Right lobe of liver (tissue), 6 donors: ENCODE measurements around the gene KRTAP12-3. TPM values are rescaled to one million over a fixed set of nuclear protein-coding genes. Genes with fewer than 3 reads are reported as not detected.

Source experiments
- ATAC-seq, 4 donors: fragments of 200-7000 bp; cut with Tn5 transposase; one replicate each; pipeline ENCODE4 v1.9.1; 2020; ENCODE audit warnings: mild to moderate bottlenecking in 4 of 4, moderate library complexity in 4 of 4
- DNase-seq, 3 donors: peaks; one replicate each; pipeline ENCODE4 v3.0.0-alpha.2; 2020
- H3K27ac ChIP-seq, 3 donors: fragments of 200-600 bp; one replicate each; pipeline ENCODE4 v1.8.0; 2022
- H3K27me3 ChIP-seq, 2 donors: fragments of 200-600 bp; one replicate each; pipeline ENCODE4 v1.8.0; 2022
- H3K36me3 ChIP-seq, 4 donors: fragments of 200-600 bp; sonication (generic) in 1 of 4; one replicate each; pipeline versions ENCODE4 v1.5.1 to v1.8.0; 2017 to 2022; ENCODE audit warnings: control low read depth in 1 of 4
- H3K4me1 ChIP-seq, 4 donors: fragments of 200-600 bp; sonication (generic) in 1 of 4; one replicate each; pipeline versions ENCODE4 v1.5.1 to v1.8.0; 2017 to 2022; ENCODE audit warnings: control low read depth in 1 of 4
- H3K4me3 ChIP-seq, 3 donors: fragments of 200-600 bp; one replicate each; pipeline ENCODE4 v1.8.0; 2022
- H3K9me3 ChIP-seq, 4 donors: fragments of 200-600 bp; sonication (generic) in 1 of 4; one replicate each; pipeline versions ENCODE4 v1.5.1 to v1.8.0; 2017 to 2022; ENCODE audit warnings: control low read depth in 1 of 4
- POLR2A ChIP-seq: fragments of 450-650 bp; IDR thresholded peaks from one replicate; pipeline ENCODE4 v1.6.1; 2017; ENCODE audit warnings: antibody characterized with exemption, mild to moderate bottlenecking
- WGBS: methylation state at CpG from one replicate; pipeline ENCODE4 v1.1.6; 2018; ENCODE audit warnings: low coverage, low lambda C conversion rate; ENCODE audit not compliant: insufficient coverage; ENCODE audit errors: missing lambda C conversion rate; 5-methylcytosine and 5-hydroxymethylcytosine counted together
- intact Hi-C, 2 donors: fragments of 100-400 bp; cut with DNase I; formaldehyde crosslinking; loops; one replicate each; pipeline versions ENCODE4 v1.11.2 to v1.14.1; 2022
- total RNA-seq, 6 experiments: library from RNA; depleted of rRNA in 2 of 6; stranded (reverse); fragments of >200 nt in 2 of 6; fragmentation: NEBNext Ultra II Directional in 3 of 6; extraction: Animal tissue kit (Norgen Biotek cat#: 25700) in 3 of 6; gene quantifications; one replicate each; pipeline versions ENCODE4 v1.1.0 to v1.2.4, GENCODE V29; 2016 to 2023
- TF ChIP-seq, protein P1 (sequence below), 4 donors: fragments of 200-600 bp in 3 of 4; fragments of 450-650 bp in 1 of 4; IDR thresholded peaks; one replicate each; pipeline versions ENCODE4 v1.5.1 to v1.8.0; 2016 to 2022; ENCODE audit warnings: antibody characterized with exemption in 4 of 4, mild to moderate bottlenecking in 2 of 4
- donor health status: DM: no; HTN: yes; CAD: no.
- donor health status: DM: no; HTN: no; CAD: no.
- donor health status: DM: no; HTN: no; CAD: no.
- donor health status: DM: no; HTN: yes; CAD: no.
- donor health status: DM: no; HTN: yes; CAD: no.

KRTAP12-3 gene
- total RNA-seq, 6 experiments from 2014 or later: not detected

DNA sequence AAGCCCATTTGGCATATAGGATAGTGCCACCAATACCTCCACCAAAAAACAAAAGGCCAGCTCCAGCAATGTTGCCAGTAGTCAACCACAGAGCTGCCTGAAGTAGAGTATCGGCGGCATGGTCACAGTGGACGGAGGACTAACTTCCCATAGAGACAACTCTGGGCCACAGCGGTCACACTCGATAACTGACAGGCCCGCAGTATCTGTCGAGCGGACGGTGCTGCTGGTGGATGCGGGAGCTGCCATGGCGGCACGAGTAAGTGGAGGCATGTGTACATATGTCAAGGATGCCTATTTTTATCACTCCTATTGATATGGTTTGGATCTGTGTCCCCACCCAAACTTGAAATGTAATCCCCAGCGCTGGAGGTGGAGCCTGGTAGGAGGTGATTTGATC is 20.1 kb downstream of the KRTAP12-3 start:
- intact Hi-C loops: no loop called here
- H3K36me3 ChIP-seq: no peaks in the 10 kb centered on the region
- no peak for ATAC-seq
- H3K9me3 ChIP-seq: peaks cover 0 to 4% (median 0%) of the 10 kb centered on the region in 4 donors
- no peak for DNase-seq
- no peak overlapping the region for H3K27ac ChIP-seq
- no peaks in the 10 kb centered on the region for H3K4me1 ChIP-seq
- 91% methylated on average over 3 of the region's 13 CpGs for WGBS
- no peak overlapping the region for H3K4me3 ChIP-seq
- no peaks in the 10 kb centered on the region for H3K27me3 ChIP-seq
- TF ChIP-seq, protein P1, sequence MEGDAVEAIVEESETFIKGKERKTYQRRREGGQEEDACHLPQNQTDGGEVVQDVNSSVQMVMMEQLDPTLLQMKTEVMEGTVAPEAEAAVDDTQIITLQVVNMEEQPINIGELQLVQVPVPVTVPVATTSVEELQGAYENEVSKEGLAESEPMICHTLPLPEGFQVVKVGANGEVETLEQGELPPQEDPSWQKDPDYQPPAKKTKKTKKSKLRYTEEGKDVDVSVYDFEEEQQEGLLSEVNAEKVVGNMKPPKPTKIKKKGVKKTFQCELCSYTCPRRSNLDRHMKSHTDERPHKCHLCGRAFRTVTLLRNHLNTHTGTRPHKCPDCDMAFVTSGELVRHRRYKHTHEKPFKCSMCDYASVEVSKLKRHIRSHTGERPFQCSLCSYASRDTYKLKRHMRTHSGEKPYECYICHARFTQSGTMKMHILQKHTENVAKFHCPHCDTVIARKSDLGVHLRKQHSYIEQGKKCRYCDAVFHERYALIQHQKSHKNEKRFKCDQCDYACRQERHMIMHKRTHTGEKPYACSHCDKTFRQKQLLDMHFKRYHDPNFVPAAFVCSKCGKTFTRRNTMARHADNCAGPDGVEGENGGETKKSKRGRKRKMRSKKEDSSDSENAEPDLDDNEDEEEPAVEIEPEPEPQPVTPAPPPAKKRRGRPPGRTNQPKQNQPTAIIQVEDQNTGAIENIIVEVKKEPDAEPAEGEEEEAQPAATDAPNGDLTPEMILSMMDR (IDR thresholded peaks at IDR 0.05): no peak
- no peak for TF ChIP-seq POLR2A

DNA sequence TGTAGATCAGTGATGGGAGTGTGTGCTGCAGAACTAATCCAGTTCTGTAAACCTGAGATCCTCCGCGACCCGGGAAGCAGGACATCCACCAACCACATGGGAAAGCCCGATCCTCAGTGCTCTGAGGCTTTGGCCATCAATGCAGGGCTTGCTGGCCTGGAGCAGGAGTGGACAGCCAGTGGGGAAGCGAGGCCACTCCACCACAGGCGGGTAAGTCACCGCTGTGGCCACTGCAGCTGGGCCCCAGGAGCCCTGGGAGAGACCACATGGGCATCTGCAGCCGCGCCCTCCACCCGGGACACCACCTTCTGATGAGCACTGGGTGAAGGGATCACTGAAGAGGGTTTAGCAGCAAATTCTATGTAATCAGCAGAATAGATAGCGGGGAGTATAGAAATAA is 23.4 kb downstream of the KRTAP12-3 start:
- H3K9me3 ChIP-seq: no peaks in the 10 kb centered on the region
- no peak overlapping the region for H3K4me3 ChIP-seq
- no peaks in the 10 kb centered on the region for H3K4me1 ChIP-seq
- H3K36me3 ChIP-seq: no peaks in the 10 kb centered on the region
- intact Hi-C loops: no loop called here
- TF ChIP-seq POLR2A: no peak
- TF ChIP-seq, protein P1 (IDR thresholded peaks at IDR 0.05): no peak
- ATAC-seq (no peak), DNase-seq (no peak)
- 73% methylated on average over 4 of the region's 11 CpGs for WGBS
- H3K27me3 ChIP-seq: no peaks in the 10 kb centered on the region
- no peak overlapping the region for H3K27ac ChIP-seq

DNA sequence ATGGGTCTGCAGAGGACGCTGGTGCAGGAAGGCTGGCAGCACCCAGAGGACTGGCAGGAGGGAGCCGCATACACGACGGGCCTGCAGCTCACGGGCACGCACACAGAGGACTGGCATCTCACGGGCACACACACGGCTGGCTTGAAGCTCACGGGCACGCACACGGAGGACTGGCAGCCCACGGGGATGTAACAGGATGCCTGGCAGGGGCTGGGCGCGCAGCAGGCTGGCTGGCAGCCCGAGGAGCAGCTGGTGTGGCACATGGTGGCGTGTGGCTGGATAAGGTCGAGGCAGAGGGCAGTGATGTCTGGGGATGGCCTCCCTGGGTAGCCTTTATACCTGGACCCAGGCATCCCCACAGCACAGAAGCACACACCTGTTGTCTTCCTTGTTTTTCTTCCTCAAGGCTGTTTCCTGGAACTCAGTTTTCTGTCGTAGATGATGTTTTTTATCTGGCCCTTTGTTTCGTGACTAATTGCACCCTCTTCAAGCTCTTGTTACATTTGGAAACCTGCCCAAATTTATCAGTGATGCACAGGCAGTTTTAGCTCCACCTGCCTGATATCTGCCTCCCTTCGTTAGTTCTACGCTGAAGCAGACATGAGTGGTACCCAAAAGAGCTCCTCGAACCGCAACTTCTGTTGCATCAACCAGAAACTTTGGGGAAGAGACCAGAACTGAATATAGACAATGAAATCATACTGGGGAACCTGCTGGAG is 24.3 kb downstream of the KRTAP12-3 start, which contains the start of gene KRTAP12-1:
Gene KRTAP12-1 (minus strand): TSS at position 303 of the 719 bp plus-strand sequence. CDS start 40 bp downstream, at position 263.
- ATAC-seq: no peak
- H3K27ac ChIP-seq: no peak within 1 kb of the TSS
- no peaks in the 10 kb centered on the region for H3K4me1 ChIP-seq
- DNase-seq: no peak
- H3K9me3 ChIP-seq: no peaks in the 10 kb centered on the region
- no peaks in the 10 kb centered on the region for H3K36me3 ChIP-seq
- H3K27me3 ChIP-seq: no peaks in the 10 kb centered on the region
- no peak within 1 kb of the TSS for H3K4me3 ChIP-seq
- intact Hi-C loops: no loop called here
- TF ChIP-seq, protein P1 (IDR thresholded peaks at IDR 0.05): no peak
- no peak for TF ChIP-seq POLR2A
- 56% methylated on average over 7 of the region's 23 CpGs for WGBS

DNA sequence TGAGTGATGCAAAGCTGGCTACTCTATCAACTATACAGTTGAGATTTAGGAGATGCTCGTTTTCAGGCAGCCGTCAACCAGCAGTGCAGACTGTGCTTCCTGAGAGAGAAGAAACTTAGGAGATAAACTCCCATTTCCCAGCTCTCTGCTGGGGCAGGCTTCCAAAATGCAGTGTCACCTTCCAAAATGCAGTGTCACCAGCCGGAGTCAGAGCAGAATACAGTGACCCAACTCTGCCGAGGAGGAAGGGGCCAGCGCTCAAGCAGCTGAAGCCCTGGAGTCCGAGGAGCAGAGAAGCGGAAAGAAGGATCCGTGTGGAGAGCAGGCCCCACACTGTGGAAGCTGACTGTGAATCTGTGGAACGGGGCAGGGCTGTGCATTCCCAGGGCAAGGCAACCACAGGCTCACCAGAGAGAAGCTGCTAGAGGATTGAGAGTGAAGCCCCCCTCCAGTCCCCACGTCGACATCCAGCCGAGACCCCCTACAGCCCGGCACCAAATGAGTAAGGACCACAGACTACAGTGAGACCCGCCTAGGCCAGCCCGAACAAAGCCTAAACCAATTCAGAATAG is 24.9 kb downstream of the KRTAP12-3 start:
- H3K27me3 ChIP-seq: no peaks in the 10 kb centered on the region
- no peak overlapping the region for H3K27ac ChIP-seq
- TF ChIP-seq POLR2A: no peak
- TF ChIP-seq, protein P1 (IDR thresholded peaks at IDR 0.05): no peak
- no peak overlapping the region for H3K4me3 ChIP-seq
- no peaks in the 10 kb centered on the region for H3K36me3 ChIP-seq
- intact Hi-C loops: no loop called here
- DNase-seq (no peak), ATAC-seq (no peak)
- H3K4me1 ChIP-seq: no peaks in the 10 kb centered on the region
- H3K9me3 ChIP-seq: no peaks in the 10 kb centered on the region
- WGBS: 35% methylated on average over 5 of the region's 15 CpGs
